A549 (cell line): ENCODE results near the gene DOCK10. TPM values are rescaled to one million over a fixed set of nuclear protein-coding genes. Genes with fewer than 3 reads are reported as not detected.

Experiments used
- ATAC-seq, 2 experiments: fragments of 200-7000 bp in 1 of 2; fragments of >200 bp in 1 of 2; cut with Nextera tagmentation in 1 of 2; cut with Tn5 transposase in 1 of 2; 3 replicates each; pipeline versions ENCODE4 v1.8.0 to v1.9.1; 2018 to 2020; ENCODE audit warnings: mild to moderate bottlenecking in 1 of 2, moderate library complexity in 1 of 2
- CTCF ChIA-PET: fragments of 300-600 bp; sonication (Branson Sonifier 250); formaldehyde crosslinking; extraction: SDS; loops from one replicate; lab custom pipeline; 2021; ENCODE audit warnings: antibody characterized with exemption, inconsistent platforms; lab: Yijun Ruan, JAX
- POLR2A ChIA-PET: fragments of 350-600 bp; formaldehyde crosslinking; extraction: SDS; loops from one replicate; lab custom pipeline; 2021; ENCODE audit warnings: antibody characterized with exemption, inconsistent platforms; lab: Yijun Ruan, JAX
- DNase-seq, 2 experiments: peaks; one replicate each; pipeline versions ENCODE4 v3.0.0 to v3.0.0-alpha.2; 2011 to 2016; ENCODE audit warnings: low read depth in 1 of 2, low spot score in 1 of 2
- FAIRE-seq: peaks from 2 replicates; lab custom pipeline; 2011; peaks lifted over from hg19 to GRCh38; lab: Jason Lieb, UNC
- H3K27ac ChIP-seq, 2 experiments: fragments of >200 bp; sonication (Bioruptor Twin); formaldehyde crosslinking; 3 replicates each; pipeline ENCODE4 v1.5.1; 2016 to 2017
- H3K4me1 ChIP-seq: fragments of >200 bp; sonication (Bioruptor Twin); formaldehyde crosslinking; 3 replicates; pipeline ENCODE4 v1.6.1; 2016
- H3K4me2 ChIP-seq: fragments of >200 bp; sonication (Bioruptor Twin); formaldehyde crosslinking; 3 replicates; pipeline ENCODE4 v1.6.1; 2016
- H3K4me3 ChIP-seq: fragments of >200 bp; sonication (Bioruptor Twin); formaldehyde crosslinking; 3 replicates; pipeline ENCODE4 v1.5.1; 2016
- H3K9me3 ChIP-seq: fragments of >200 bp; sonication (Bioruptor Twin); formaldehyde crosslinking; 3 replicates; pipeline ENCODE4 v1.6.1; 2016
- CBX8 ChIP-seq: fragments of 200-600 bp; sonication (generic); IDR thresholded peaks from 2 replicates; pipeline ENCODE4 v1.6.1; 2016
- EP300 ChIP-seq, 2 experiments: fragments of >200 bp; sonication (Bioruptor Twin); formaldehyde crosslinking; IDR thresholded peaks; 2 replicates in 1 of 2; 3 replicates in 1 of 2; pipeline ENCODE4 v1.6.1; 2016 to 2017
- FOSB ChIP-seq: fragments of 250-450 bp; sonication (Bioruptor Pico); IDR thresholded peaks from 2 replicates; pipeline ENCODE4 v1.5.0; 2020; ENCODE audit warnings: mild to moderate bottlenecking, moderate library complexity
- FOSL2 ChIP-seq, 2 experiments: fragments of 450-650 bp in 1 of 2; fragments of >200 bp in 1 of 2; sonication (Bioruptor Twin) in 1 of 2; formaldehyde crosslinking; IDR thresholded peaks; 2 replicates each; pipeline versions ENCODE4 v1.5.0 to v1.6.1; 2016 to 2020; ENCODE audit warnings: mild to moderate bottlenecking in 1 of 2, moderate library complexity in 1 of 2
- FOXS1 ChIP-seq: fragments of 250-450 bp; sonication (Bioruptor Pico); IDR thresholded peaks from 2 replicates; pipeline ENCODE4 v1.5.0; 2020; ENCODE audit warnings: mild to moderate bottlenecking, moderate library complexity
- HOXB13 ChIP-seq: fragments of 250-450 bp; sonication (Bioruptor Pico); IDR thresholded peaks from 2 replicates; pipeline ENCODE4 v1.5.0; 2020; ENCODE audit warnings: low read depth, mild to moderate bottlenecking, moderate library complexity
- HOXB5 ChIP-seq: fragments of 250-450 bp; sonication (Bioruptor Pico); IDR thresholded peaks from 2 replicates; pipeline ENCODE4 v1.5.0; 2020; ENCODE audit warnings: mild to moderate bottlenecking, moderate library complexity
- MYC ChIP-seq: IDR thresholded peaks from 2 replicates; pipeline ENCODE4 v1.6.1; 2012; ENCODE audit warnings: mild to moderate bottlenecking, inconsistent platforms, low read length, improper control_type of control experiment, borderline replicate concordance
- PHF8 ChIP-seq: fragments of 200-600 bp; sonication (generic); IDR thresholded peaks from 2 replicates; pipeline ENCODE4 v1.6.1; 2016; ENCODE audit warnings: low read depth, mild to moderate bottlenecking, antibody characterized with exemption, moderate library complexity, borderline replicate concordance
- RCOR1 ChIP-seq: fragments of 150-350 bp; IDR thresholded peaks from 2 replicates; pipeline ENCODE4 v1.6.1; 2014; ENCODE audit warnings: antibody characterized with exemption, low read length, low read depth
- RFX5 ChIP-seq: fragments of 450-650 bp; IDR thresholded peaks from 2 replicates; pipeline ENCODE4 v1.7.1; 2014; ENCODE audit warnings: antibody characterized with exemption, mild to moderate bottlenecking, moderate library complexity
- TP53 ChIP-seq: fragments of 250-450 bp; sonication (Bioruptor Pico); IDR thresholded peaks from 2 replicates; pipeline ENCODE4 v1.5.0; 2021; ENCODE audit warnings: mild to moderate bottlenecking, moderate library complexity
- ZFP36 ChIP-seq: fragments of 450-650 bp; IDR thresholded peaks from 2 replicates; pipeline ENCODE4 v1.6.1; 2014; ENCODE audit warnings: borderline replicate concordance; ENCODE audit not compliant: partially characterized antibody
- WGBS: methylation state at CpG from one replicate; pipeline ENCODE4 v1.1.6; 2017; ENCODE audit errors: missing lambda C conversion rate; 5-methylcytosine and 5-hydroxymethylcytosine counted together
- polyA plus RNA-seq, 4 experiments: library from polyadenylated mRNA; depleted of rRNA in 3 of 4; stranded (reverse); fragments of >200 nt; fragmentation: RNase III in 1 of 4; extraction: RNeasy Plus Mini Kit Qiagen cat#74134 plus additional on column Dnase treatment in 1 of 4; gene quantifications; 2 replicates in 3 of 4; 3 replicates in 1 of 4; pipeline ENCODE4 v1.2.3, GENCODE V29; 2011 to 2017
- TF ChIP-seq, protein P1 (sequence below): fragments of 200-600 bp; sonication (generic); IDR thresholded peaks from 2 replicates; pipeline ENCODE4 v1.6.1; 2016; ENCODE audit warnings: antibody characterized with exemption, mild to moderate bottlenecking, moderate library complexity
- TF ChIP-seq, protein P2 (sequence below): IDR thresholded peaks from 2 replicates; pipeline ENCODE4 v1.6.1; 2012
- TF ChIP-seq, protein P3 (sequence below): fragments of >200 bp; sonication (Bioruptor Twin); formaldehyde crosslinking; IDR thresholded peaks from 2 replicates; pipeline ENCODE4 v1.6.1; 2016
- TF ChIP-seq, protein P4 (sequence below): fragments of 250-450 bp; sonication (Bioruptor Pico); IDR thresholded peaks from 2 replicates; pipeline ENCODE4 v1.5.0; 2021; ENCODE audit warnings: mild to moderate bottlenecking, moderate library complexity, borderline replicate concordance
- TF ChIP-seq, protein P5 (sequence below): IDR thresholded peaks from 2 replicates; pipeline ENCODE4 v1.6.1; 2012; ENCODE audit warnings: low read depth, borderline replicate concordance

The DOCK10 gene
- polyA plus RNA-seq, 2 of the 4 experiments (the other 2 are of a cell fraction), result 43.0 to 45.3 TPM

DNA sequence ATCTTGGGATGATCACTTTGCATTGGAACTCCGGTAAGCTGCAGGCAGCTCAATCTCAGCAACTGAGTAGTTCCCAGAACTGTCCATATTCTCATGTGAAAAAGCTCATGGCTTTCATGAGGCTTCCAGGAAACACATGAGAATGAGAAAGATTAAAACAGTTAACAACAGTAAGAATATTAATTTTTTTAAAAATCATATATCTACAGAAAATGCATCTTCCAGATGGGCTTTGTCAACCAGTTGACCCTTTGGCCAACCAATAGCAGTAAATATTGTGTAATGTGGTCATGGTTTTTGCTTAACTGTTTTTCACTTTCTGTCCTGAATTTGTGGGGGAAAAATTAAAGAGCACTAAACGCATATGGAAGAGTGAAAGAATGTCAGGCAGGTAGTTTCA, 194.9 kb downstream of the DOCK10 start (continued):
- TF ChIP-seq, protein P1, sequence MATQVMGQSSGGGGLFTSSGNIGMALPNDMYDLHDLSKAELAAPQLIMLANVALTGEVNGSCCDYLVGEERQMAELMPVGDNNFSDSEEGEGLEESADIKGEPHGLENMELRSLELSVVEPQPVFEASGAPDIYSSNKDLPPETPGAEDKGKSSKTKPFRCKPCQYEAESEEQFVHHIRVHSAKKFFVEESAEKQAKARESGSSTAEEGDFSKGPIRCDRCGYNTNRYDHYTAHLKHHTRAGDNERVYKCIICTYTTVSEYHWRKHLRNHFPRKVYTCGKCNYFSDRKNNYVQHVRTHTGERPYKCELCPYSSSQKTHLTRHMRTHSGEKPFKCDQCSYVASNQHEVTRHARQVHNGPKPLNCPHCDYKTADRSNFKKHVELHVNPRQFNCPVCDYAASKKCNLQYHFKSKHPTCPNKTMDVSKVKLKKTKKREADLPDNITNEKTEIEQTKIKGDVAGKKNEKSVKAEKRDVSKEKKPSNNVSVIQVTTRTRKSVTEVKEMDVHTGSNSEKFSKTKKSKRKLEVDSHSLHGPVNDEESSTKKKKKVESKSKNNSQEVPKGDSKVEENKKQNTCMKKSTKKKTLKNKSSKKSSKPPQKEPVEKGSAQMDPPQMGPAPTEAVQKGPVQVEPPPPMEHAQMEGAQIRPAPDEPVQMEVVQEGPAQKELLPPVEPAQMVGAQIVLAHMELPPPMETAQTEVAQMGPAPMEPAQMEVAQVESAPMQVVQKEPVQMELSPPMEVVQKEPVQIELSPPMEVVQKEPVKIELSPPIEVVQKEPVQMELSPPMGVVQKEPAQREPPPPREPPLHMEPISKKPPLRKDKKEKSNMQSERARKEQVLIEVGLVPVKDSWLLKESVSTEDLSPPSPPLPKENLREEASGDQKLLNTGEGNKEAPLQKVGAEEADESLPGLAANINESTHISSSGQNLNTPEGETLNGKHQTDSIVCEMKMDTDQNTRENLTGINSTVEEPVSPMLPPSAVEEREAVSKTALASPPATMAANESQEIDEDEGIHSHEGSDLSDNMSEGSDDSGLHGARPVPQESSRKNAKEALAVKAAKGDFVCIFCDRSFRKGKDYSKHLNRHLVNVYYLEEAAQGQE, result no peak
- TF ChIP-seq, all 56 proteins: peak for 0

DNA sequence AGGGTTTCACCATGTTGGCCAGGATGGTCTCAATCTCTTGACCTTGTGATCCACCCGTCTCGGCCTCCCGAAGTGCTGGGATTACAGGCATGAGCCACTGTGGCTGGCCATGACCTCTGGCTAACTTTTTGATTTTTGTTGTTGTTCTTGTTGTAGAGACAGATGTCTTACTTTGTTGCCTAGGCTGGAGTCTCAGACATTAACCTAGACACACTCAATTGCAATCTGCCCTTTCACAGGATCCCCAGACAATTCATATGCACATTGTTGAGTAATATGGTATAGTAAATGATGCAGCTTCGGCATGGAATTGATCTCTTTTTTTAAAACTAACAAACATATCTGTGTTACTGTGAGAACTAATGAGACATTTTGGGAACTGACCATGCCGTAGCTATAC, 195.6 kb downstream of the DOCK10 start:
- WGBS, result 92% methylated on average over 5 of the region's 5 CpGs
- Histone ChIP-seq H3K9me3 (no peaks in the 10 kb centered on the region), H3K4me3 (no peak overlapping the region), H3K4me2 (no peak overlapping the region), H3K4me1 (peaks cover 10% of the 10 kb centered on the region), H3K27ac (no peak overlapping the region)
- ChIA-PET POLR2A (no interaction called here), CTCF (interaction anchor here (2.6 kb wide), 1 partner anchor 10 kb away, joined by 7 read pairs; no protein-coding TSS in a partner anchor)
- FAIRE-seq (no peak), DNase-seq (no peak), ATAC-seq (no peak)
- TF ChIP-seq RCOR1, result no peak
- TF ChIP-seq, protein P2, sequence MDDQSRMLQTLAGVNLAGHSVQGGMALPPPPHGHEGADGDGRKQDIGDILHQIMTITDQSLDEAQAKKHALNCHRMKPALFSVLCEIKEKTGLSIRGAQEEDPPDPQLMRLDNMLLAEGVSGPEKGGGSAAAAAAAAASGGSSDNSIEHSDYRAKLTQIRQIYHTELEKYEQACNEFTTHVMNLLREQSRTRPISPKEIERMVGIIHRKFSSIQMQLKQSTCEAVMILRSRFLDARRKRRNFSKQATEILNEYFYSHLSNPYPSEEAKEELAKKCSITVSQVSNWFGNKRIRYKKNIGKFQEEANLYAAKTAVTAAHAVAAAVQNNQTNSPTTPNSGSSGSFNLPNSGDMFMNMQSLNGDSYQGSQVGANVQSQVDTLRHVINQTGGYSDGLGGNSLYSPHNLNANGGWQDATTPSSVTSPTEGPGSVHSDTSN, result no peak

DNA sequence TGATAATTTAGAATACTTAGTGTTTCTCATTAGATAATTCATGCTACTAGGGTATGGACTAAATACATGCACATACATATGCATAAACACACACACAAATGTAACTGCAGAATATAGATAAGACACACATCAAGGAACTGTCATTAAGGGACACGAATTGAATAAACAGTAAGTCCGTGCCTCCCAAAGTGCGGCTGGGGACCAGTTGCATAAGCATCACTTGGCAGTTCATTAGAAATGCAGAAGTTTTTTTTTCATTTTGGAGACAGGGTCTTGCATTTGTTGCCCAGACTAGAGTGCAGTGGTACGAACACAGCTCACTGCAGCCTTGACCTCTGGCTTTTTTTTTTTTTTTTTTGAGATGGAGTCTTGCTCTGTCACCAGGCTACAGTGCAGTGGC, 196.1 kb downstream of the DOCK10 start:
- CTCF ChIA-PET, result interaction anchor here (0.6 kb wide), 1 partner anchor 1071 kb away, joined by 3 read pairs; no protein-coding TSS in a partner anchor
- POLR2A ChIA-PET, result no interaction called here
- WGBS, result 95% methylated on average over 4 of the region's 4 CpGs
- H3K4me1 ChIP-seq, result peaks cover 10% of the 10 kb centered on the region
- FAIRE-seq, result no peak
- no peak for ATAC-seq
- H3K4me3 ChIP-seq, result no peak overlapping the region
- H3K9me3 ChIP-seq, result no peaks in the 10 kb centered on the region
- H3K27ac ChIP-seq, result no peak overlapping the region
- no peak for DNase-seq
- H3K4me2 ChIP-seq, result no peak overlapping the region
- TF ChIP-seq, protein P1, result no peak
- TF ChIP-seq FOSL2 (IDR thresholded peaks at IDR 0.05) (no peak), FOSL2 (CRISPR knock-in tag; IDR thresholded peaks at IDR 0.05) (no peak), EP300 (IDR thresholded peaks at IDR 0.05) (no peak), HOXB5 (CRISPR knock-in tag) (no peak), TP53 (CRISPR knock-in tag) (no peak), FOSB (CRISPR knock-in tag) (no peak), HOXB13 (no peak), FOXS1 (CRISPR knock-in tag) (no peak), RFX5 (no peak), ZFP36 (no peak), PHF8 (no peak), CBX8 (no peak), MYC (no peak)
- TF ChIP-seq, protein P3, sequence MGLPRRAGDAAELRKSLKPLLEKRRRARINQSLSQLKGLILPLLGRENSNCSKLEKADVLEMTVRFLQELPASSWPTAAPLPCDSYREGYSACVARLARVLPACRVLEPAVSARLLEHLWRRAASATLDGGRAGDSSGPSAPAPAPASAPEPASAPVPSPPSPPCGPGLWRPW, result no peak
- TF ChIP-seq, protein P4, sequence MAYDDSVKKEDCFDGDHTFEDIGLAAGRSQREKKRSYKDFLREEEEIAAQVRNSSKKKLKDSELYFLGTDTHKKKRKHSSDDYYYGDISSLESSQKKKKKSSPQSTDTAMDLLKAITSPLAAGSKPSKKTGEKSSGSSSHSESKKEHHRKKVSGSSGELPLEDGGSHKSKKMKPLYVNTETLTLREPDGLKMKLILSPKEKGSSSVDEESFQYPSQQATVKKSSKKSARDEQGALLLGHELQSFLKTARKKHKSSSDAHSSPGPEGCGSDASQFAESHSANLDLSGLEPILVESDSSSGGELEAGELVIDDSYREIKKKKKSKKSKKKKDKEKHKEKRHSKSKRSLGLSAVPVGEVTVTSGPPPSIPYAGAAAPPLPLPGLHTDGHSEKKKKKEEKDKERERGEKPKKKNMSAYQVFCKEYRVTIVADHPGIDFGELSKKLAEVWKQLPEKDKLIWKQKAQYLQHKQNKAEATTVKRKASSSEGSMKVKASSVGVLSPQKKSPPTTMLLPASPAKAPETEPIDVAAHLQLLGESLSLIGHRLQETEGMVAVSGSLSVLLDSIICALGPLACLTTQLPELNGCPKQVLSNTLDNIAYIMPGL, result no peak
- TF ChIP-seq, protein P5, sequence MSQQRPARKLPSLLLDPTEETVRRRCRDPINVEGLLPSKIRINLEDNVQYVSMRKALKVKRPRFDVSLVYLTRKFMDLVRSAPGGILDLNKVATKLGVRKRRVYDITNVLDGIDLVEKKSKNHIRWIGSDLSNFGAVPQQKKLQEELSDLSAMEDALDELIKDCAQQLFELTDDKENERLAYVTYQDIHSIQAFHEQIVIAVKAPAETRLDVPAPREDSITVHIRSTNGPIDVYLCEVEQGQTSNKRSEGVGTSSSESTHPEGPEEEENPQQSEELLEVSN, result no peak
- TF ChIP-seq, protein P2, result no peak
